Epidermal melanocyte (primary cell): ENCODE data around the gene SIAE.

Source experiments
- DNase-seq: peaks from one replicate; pipeline ENCODE4 v3.0.0; 2011; ENCODE audit warnings: low spot score; ENCODE audit not compliant: insufficient read length

SIAE gene

GRCh38 chr11:124663861-124664260, 9.7 kb downstream of the SIAE start:
- DNase-seq = no peak

DNA sequence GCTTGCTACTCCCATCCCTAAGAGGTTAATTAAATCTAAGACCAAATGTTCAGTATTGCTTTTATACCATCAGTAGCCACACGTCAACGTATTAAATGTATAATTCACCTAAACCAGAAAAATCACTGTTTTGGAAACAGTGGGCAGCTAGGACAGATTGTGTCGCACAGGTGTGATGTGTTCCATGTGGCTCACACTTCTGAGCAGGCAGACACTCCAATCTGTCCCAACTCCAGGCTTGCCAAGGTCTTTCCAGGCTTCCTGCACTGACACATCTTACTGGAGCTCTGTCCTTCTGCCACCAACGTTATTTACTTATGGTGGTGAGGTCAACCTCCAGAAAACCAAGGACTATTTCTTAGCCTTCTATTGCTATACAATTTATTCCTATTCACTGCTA, 11.4 kb downstream of the SIAE start:
- DNase-seq = no peak

GRCh38 chr11:124661553-124661952, 12.0 kb downstream of the SIAE start:
- no peak for DNase-seq

DNA sequence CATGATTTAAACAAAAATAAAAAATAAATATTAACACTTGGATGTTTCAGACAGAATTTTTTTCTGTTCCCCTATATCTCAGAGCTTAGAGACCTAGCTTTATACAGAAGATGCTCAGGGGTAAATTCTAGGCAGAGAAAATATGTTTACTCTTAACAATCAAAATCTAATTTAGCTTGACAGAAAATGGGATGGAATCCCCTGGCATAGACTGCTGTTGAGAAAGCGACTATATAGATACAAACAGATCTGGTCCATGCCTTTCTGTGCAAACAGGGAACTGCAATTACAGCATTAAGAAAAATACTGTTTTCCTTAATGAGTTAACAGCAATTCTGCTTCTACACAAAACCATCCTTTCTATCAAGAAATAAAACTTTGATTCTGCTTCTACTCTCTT, 14.6 kb downstream of the SIAE start:
- DNase-seq = no peak

DNA sequence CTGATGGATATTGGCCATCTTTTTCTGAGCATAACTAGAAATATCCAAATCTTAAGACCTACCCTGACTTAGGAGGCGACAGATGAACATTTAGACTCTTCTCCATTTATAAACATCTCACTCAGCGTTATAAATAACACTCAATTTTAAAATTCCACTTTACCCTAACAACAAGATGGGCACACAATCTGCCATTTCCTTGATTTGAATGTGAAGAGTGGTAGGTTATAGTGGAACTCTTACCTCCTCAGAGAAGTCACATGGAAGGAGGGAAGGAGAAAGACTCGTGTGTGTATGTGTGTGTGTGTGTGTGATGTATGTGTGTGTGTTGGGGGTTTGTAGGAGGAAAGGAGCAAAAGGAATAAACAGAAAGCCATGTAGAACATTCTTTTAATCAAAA, 15.0 kb downstream of the SIAE start:
- DNase-seq = no peak

- no peak for DNase-seq
Measured at GRCh38 chr11:124657904-124658303, 15.6 kb downstream of the SIAE start.

GRCh38 chr11:124656774-124657630, 16.5 kb downstream of the SIAE start:
- no peak for DNase-seq

DNA sequence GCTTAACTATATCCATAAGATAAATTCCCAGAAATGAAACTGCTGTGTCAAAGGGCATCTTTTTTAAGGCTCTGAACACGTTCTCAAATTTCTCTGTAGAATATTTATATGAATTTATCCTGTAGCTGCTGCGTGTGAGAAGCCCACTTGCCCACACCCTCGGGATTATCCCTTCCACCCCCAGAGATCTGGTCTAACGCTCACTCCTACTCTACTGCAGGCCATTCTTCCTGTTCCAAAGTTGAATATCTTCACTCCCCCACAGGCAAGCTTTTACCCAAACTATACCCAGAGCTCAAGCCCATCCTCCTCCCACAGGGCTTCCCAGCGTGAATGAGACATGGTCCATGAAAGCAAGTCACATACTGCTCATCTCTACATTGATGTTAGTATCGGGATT, 24.9 kb downstream of the SIAE start:
- no peak for DNase-seq

GRCh38 chr11:124646148-124646547, 27.4 kb downstream of the SIAE start:
- no peak for DNase-seq

DNA sequence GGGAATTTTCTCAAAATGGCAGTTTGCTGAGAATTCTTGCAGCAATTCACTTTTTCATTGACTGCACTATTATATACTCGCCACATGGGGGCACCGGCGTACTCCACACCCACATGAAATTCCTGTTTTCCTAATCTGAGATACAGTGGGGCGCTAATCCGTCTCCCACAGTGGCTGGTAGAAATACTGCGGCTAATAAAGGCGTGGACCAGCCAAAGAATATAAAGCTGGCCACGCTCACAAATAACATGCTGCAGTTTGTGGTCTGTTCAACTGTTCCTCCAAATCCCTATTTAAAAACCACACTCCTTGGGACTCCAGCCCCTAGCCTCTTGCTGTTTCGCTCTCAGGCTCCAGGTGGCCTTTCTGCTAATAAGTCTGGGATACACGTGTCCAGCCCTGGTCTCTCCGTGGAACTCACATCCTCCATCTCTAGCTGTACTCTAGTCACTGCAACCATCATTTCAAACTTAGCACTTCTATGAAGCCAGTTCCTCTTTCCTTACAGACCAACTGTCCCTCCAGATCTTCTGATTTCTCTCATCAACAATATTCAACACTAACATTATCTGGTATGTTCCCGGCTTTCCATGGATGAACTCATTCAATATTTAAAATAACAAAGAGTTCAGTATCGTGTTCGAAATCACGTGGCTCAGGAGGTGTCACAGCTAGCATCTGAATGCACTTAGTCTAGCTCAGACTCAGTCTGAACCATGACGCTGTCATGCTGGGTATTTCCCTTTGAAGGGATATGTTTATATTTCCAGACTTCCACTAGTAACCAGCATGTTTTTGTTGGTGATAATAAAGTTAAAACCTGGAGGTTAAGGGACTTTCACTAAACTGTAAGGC, 28.9 kb downstream of the SIAE start:
- DNase-seq = peak; percentile 43

DNA sequence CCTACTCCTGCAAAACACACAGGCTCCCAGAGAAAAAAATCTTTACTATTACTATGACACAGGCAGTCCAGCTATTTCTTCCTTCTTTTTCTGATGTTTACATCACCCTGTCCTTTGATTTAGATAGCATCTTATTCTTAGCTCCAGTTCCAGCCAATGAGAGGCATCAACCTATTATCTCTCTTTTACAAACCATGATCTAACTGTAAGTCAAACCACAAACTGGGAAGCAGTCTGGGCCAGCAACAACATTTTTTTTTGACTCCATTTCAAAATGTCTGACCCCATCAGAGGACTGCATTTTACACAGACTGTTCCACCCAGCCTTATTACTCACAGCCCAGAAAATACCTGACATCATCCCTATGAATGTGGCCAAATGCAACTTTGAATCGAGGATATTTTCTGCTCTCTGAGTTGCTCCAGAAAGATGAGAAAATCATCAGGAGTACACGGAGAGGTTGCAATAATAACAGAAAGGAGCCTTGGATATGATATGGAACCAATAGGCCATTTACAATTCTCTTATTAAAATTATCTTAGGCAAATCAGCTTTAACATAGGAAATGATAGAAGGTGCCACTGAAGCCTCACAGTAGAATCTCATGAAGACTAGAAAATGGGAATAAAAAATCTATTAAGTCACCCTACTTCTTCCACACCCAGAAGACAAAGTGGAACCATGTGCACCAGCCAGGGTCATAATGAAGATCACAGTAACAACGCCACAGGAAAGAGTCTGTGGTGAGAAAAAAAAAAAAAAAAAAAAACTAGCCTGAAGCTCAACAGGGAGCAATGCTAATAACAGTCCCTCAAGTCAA, 29.7 kb downstream of the SIAE start:
- DNase-seq = no peak

GRCh38 chr11:124643042-124643604, 30.4 kb downstream of the SIAE start:
- no peak for DNase-seq

DNA sequence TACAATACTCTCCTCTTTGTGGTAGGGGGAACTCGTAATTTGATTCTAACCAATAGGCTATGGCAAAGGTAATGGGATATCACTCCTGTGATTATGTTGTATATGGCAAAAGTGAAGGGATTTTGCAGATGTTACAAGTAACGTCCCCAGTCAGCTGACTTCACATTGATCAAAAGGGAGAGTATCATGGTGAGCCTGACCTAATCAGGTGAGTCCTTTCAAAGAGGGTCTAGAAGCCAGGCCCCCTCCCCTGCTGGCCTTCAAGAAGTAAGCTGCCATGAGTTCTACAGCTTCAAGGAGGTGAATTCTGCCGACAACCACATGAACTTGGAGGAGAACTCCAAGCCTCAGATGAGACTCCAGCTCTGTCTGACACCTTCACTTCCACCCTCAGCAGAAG, 30.9 kb downstream of the SIAE start:
- DNase-seq = no peak

- DNase-seq = no peak
Measured at GRCh38 chr11:124640666-124641065, 32.9 kb downstream of the SIAE start.

DNA sequence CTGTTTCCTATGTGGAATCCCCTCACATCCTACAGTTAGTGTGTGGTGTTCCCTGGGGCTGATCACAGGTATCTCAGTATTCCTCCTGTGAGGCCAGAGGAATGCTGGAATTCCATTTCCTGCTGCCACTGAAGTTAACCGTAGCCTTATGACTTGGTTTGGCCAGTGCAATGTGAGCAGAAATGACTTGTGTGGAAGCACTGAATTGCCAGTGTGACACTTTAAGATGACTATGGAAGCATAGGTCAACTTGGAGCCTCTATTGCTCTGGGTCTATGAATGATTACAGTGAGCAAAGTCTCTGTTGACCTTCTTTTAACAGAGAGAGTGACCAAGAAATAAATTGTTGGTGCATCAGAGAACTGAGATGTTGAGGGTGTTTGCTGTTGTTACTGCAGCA, 34.4 kb downstream of the SIAE start:
- DNase-seq = no peak

- no peak for DNase-seq
Measured at GRCh38 chr11:124638500-124638899, 35.0 kb downstream of the SIAE start.

DNA sequence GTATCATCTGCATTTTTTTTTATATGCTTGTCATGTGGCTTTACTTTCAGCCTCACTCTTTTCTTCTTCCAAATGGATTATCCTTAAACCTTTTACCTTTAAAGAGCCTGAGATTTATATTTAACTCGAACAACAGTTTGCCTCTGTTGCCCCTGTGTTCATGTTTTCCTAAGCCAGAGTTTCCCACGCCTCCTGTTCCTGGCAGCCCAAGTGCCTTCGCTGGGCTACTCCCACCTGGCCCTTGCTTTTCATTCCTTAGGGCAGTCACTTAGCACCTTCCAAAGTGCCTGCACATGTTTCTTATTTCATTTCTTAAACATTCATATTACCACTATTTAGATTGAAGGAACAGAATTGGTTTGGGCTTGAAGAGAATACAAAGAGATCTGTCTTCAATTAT, 37.6 kb downstream of the SIAE start:
- DNase-seq = no peak

DNA sequence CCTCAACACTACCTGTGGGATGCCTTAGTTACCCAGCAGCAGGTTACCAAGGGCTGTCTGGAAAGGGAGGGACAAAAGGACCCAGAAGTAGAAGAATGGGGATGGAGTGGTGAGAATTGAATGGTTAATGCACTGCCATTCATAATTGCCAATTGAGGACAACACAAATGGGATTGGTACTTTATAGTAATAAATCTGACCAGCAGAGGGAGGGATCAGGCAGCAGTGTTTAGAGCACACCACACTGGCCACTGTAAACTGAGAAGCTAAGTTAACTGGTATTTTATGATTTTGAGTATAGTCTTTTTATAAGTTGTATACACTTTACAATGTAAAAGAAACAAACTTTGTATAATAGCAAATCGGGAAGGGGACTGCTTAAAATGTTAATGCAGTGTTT, 40.2 kb downstream of the SIAE start:
- no peak for DNase-seq

DNA sequence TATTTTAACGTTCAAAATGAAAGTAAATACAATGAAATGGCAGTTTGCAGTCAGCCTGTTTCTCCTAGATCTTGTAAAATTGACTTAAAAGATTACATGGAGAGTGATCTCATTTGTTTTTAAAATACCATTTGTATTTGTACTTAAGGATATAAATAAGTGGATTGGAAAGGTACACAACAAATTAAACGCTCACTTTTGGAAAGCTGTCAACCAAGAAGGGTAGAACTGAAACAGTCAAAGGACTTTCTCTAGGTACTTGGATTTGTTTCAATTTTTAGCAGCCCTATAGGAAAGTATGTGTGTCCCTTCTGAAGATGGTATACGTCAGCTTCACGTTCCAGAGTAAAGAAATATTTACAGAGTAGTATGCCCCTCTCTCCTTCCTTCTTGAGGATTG, 43.6 kb downstream of the SIAE start:
- DNase-seq = no peak

DNA sequence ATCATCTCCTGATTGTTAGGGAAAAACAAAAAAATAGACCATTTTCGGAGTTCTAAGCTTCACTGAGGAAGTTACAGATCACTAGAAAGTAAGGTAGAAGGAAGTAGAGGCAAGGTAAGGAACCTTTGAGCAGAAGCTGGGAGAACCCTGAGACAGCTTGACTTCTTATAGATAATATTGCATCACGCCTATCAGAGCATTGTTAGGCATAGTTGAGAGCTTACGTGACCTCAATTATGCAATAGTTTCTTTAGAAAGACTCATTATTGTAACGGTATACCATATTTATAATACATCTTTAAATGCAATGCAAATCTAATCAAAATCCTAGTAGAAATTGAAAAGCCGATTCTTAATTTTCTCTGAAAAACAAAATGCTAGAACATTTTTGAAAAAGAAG, 46.0 kb downstream of the SIAE start:
- no peak for DNase-seq

DNA sequence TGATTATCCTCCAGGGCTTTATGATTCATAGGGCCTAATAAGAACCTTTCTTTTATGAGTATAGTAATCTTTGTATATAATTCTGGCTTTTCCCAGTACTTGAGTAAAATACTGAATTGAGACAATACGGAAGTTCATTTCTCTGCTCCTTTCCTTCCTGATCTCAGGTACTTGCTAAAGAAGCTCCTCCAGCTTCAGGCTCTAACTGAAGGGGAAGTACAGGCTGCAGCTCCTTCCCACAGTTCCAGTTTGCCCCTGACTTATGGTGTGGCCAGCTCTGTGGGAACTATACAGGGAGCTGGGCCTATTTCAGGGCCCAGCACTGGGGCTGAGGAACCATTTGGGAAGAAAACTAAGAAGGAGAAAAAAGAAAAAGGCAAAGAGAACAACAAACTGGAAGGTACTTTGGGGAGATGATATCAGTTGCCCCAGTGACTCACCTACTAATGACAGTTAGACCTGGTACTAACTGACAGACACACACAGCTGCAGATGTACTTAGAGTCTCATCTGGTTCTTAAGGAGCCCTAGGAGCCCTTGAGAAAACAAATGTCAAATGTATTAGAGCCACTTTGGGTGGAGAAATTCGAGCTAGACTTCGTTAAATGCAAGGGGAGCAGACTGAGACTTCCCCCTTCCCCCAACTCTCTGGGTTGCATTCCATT, 47.9 kb downstream of the SIAE start:
- no peak for DNase-seq
